Measurements from ENCODE around the gene VENTX.

Gene VENTX

DNA sequence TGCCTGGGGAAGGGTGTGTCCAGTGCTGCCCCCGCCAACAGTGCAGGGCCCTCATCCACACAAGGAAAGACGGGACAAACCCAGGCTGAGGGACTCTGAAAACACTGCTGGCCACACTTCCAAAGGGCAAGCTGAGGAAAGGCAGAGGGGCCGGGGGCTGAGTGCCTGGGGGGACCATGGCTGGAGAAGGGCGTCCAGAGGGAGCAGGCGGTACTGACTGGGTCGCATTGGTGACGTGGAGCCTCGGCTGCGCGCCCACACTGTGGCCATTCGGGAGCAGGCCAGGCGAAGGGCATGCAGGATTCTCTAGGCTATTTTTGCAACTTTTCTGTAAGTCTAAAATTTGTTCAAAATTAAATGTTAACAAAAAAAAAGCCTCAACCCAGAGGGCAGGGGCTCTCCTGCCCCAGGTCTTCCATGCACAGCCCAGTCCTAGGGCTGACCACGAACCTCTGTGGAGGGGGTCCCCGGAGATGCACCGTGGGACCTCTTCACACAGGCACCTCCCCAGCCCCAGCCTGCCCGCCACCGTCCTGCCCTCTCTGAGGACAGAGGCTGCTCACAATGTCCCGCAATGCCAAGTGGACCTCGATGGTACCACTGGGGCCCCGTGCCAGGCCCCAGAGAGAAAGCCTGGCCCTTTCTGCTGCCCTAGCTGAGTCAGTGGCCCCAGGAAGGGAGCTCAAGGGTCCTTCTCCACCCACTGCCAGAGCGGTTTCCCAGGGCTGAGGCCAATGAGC lies 28.6 kb downstream of the VENTX start:
- no peak overlapping the region for H3K9ac ChIP-seq (ENCODE audit: low read depth, low read length)
- H3K27me3 ChIP-seq (ENCODE audit: control insufficient read depth, insufficient read depth, low read length) = no peaks in the 10 kb centered on the region
- no peaks in the 10 kb centered on the region for H3K36me3 ChIP-seq (ENCODE audit: insufficient read depth, low read length)
- H3K4me3 ChIP-seq (ENCODE audit: low read length) = no peak overlapping the region
- H3K4me2 ChIP-seq (ENCODE audit: low read length) = no peak overlapping the region
- no peaks in the 10 kb centered on the region for H3K9me3 ChIP-seq (replicated peaks; ENCODE audit: low read length)
- H3K4me1 ChIP-seq (ENCODE audit: control insufficient read depth, insufficient read depth, low read length) = peaks cover 9% of the 10 kb centered on the region

- H3K36me3 ChIP-seq (ENCODE audit: insufficient read depth, low read length) = no peaks in the 10 kb centered on the region
- no peak overlapping the region for H3K9ac ChIP-seq (ENCODE audit: low read depth, low read length)
Measured at GRCh38 chr10:133267293-133267692, 29.6 kb downstream of the VENTX start.

DNA sequence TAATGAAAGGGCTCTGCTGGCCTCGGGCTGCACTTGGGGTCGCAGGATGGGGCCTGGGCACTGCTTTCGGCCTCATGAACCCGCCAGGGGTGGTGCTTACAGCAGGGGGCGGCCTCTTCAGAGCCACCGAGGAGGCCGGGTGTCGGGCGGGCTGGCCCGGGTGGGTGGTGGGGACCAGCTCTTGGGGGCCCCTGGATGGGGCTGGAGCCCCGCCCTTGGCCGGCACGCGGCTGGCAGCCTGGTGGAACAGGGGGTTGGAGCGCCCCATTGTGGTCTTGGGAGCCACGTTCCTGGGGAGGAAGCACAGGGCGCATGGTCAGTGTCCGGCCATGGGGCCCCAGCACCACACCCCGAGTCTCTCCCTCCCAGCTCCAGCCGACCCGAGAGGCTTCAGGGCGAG lies 30.2 kb downstream of the VENTX start:
- Histone ChIP-seq H3K9me3 (replicated peaks; ENCODE audit: low read length) (no peaks in the 10 kb centered on the region), H3K4me1 (ENCODE audit: control insufficient read depth, insufficient read depth, low read length) (no peaks in the 10 kb centered on the region), H3K9ac (ENCODE audit: low read depth, low read length) (no peak overlapping the region), H3K36me3 (ENCODE audit: insufficient read depth, low read length) (no peaks in the 10 kb centered on the region), H3K27me3 (ENCODE audit: control insufficient read depth, insufficient read depth, low read length) (no peaks in the 10 kb centered on the region), H3K4me3 (ENCODE audit: low read length) (no peak overlapping the region), H3K4me2 (ENCODE audit: low read length) (no peak overlapping the region)

More at GRCh38 chr10:133267293-133267692, 29.6 kb downstream of the VENTX start:
- H3K4me2 ChIP-seq (ENCODE audit: low read length) = no peak overlapping the region
- peaks cover 4% of the 10 kb centered on the region for H3K4me1 ChIP-seq (ENCODE audit: control insufficient read depth, insufficient read depth, low read length)
- no peaks in the 10 kb centered on the region for H3K9me3 ChIP-seq (replicated peaks; ENCODE audit: low read length)
- no peaks in the 10 kb centered on the region for H3K27me3 ChIP-seq (ENCODE audit: control insufficient read depth, insufficient read depth, low read length)
- H3K4me3 ChIP-seq (ENCODE audit: low read length) = no peak overlapping the region

DNA sequence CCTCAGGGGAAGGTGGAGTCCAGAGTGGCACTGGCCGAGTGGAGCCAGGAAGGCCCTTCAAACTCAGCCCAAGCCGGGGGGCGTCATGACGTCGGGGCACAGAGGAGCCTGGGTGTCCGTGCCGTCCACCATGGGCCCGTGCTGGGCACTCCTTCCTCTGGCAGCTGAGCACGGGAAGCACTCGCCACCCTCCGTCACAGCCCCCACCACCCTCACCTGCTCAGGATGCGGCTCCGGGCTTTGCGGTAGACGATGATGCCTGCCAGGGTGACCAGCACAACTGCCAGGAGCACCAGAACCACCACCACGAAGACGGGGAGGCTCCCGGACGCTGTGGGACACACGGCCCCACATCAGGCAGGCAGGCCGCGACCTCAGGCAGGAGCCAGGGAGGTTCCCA lies 30.9 kb downstream of the VENTX start:
- Histone ChIP-seq H3K4me3 (ENCODE audit: low read length) (no peak overlapping the region), H3K4me1 (ENCODE audit: control insufficient read depth, insufficient read depth, low read length) (no peaks in the 10 kb centered on the region), H3K27me3 (ENCODE audit: control insufficient read depth, insufficient read depth, low read length) (no peaks in the 10 kb centered on the region), H3K4me2 (ENCODE audit: low read length) (no peak overlapping the region), H3K9me3 (replicated peaks; ENCODE audit: low read length) (no peaks in the 10 kb centered on the region), H3K9ac (ENCODE audit: low read depth, low read length) (no peak overlapping the region), H3K36me3 (ENCODE audit: insufficient read depth, low read length) (no peaks in the 10 kb centered on the region)

DNA sequence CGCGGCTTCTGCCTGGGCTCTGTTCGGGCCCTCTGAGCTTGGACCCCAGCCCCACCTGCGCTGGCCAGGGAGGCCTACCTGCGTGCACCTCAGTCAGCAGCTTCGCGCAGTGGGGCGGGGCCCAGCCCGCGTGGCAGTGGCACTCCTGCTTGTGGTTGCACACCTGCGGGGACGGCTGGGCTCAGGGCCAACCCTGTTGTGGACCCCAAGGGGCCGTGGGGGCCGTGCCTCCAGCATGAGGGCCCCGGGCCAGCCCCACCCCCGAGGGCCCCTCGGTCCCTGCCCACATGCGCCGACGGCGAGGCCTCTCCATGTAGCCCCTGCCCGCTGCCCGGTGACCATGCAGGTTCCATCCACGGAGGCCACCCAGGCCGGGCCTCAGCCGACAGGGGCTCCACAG lies 31.7 kb downstream of the VENTX start:
- H3K9ac ChIP-seq (ENCODE audit: low read depth, low read length) = no peak overlapping the region
- H3K4me2 ChIP-seq (ENCODE audit: low read length) = no peak overlapping the region
- H3K36me3 ChIP-seq (ENCODE audit: insufficient read depth, low read length) = no peaks in the 10 kb centered on the region
- no peak overlapping the region for H3K4me3 ChIP-seq (ENCODE audit: low read length)
- no peaks in the 10 kb centered on the region for H3K4me1 ChIP-seq (ENCODE audit: control insufficient read depth, insufficient read depth, low read length)
- H3K27me3 ChIP-seq (ENCODE audit: control insufficient read depth, insufficient read depth, low read length) = no peaks in the 10 kb centered on the region
- no peaks in the 10 kb centered on the region for H3K9me3 ChIP-seq (replicated peaks; ENCODE audit: low read length)

DNA sequence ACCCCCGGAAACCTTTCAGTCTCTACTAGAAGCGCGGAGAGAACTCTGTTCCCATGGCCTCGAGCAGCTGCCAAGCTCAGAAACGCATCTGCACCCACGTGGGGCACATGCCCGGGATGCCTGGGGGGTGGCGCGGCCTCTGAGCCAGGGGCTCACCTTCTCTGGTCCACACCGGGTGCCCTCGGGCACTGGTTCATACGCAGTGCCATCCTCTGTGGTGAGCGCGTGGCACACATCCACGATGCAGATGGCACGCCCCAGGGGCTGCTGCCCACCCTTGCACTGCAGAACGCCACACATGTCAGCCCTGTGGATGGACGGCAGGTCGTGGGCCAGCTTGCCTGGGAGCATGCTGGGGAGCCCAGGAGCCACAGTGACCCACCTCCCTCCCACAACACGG lies 32.5 kb downstream of the VENTX start:
- H3K27me3 ChIP-seq (ENCODE audit: control insufficient read depth, insufficient read depth, low read length) = peaks cover 7% of the 10 kb centered on the region
- H3K9ac ChIP-seq (ENCODE audit: low read depth, low read length) = no peak overlapping the region
- no peak overlapping the region for H3K4me3 ChIP-seq (ENCODE audit: low read length)
- no peak overlapping the region for H3K4me2 ChIP-seq (ENCODE audit: low read length)
- H3K4me1 ChIP-seq (ENCODE audit: control insufficient read depth, insufficient read depth, low read length) = no peaks in the 10 kb centered on the region
- no peaks in the 10 kb centered on the region for H3K36me3 ChIP-seq (ENCODE audit: insufficient read depth, low read length)
- H3K9me3 ChIP-seq (replicated peaks; ENCODE audit: low read length) = no peaks in the 10 kb centered on the region

DNA sequence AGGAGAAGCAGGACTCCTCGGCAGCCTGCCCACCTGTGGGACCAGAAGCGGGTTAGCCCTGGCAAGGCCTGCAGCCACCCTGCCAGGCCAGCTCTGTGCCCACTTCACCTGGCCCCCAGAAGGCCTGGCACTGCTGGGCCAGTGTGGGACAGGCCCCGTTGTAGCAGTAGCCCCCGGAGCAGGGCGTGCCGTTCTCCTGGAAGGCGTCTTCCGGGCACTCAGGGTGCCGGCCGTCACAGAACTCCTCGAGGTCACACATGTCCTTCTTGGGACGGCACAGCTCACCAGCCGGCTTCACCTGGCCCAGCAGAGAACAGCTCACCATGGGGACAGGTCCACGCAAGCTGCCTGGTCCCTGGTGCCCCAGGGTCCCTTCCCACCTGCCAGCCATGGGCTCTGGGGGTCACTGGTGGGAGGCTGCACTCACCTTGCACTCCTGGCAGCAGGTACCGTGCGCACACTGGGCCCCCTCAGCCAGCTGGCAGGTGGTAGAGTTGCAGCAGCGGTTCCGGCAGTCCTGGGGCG lies 33.2 kb downstream of the VENTX start:
- H3K36me3 ChIP-seq (ENCODE audit: insufficient read depth, low read length) = no peaks in the 10 kb centered on the region
- H3K4me1 ChIP-seq (ENCODE audit: control insufficient read depth, insufficient read depth, low read length) = no peaks in the 10 kb centered on the region
- no peaks in the 10 kb centered on the region for H3K9me3 ChIP-seq (replicated peaks; ENCODE audit: low read length)
- peaks cover 13% of the 10 kb centered on the region for H3K27me3 ChIP-seq (ENCODE audit: control insufficient read depth, insufficient read depth, low read length)
- H3K9ac ChIP-seq (ENCODE audit: low read depth, low read length) = no peak overlapping the region
- H3K4me2 ChIP-seq (ENCODE audit: low read length) = no peak overlapping the region
- no peak overlapping the region for H3K4me3 ChIP-seq (ENCODE audit: low read length)

GRCh38 chr10:133271521-133272300 lies 34.1 kb downstream of the VENTX start:
- Histone ChIP-seq H3K27me3 (ENCODE audit: control insufficient read depth, insufficient read depth, low read length) (peaks cover 21% of the 10 kb centered on the region), H3K9me3 (replicated peaks; ENCODE audit: low read length) (no peaks in the 10 kb centered on the region), H3K36me3 (ENCODE audit: insufficient read depth, low read length) (no peaks in the 10 kb centered on the region), H3K9ac (ENCODE audit: low read depth, low read length) (no peak overlapping the region), H3K4me3 (ENCODE audit: low read length) (no peak overlapping the region), H3K4me2 (ENCODE audit: low read length) (no peak overlapping the region), H3K4me1 (ENCODE audit: control insufficient read depth, insufficient read depth, low read length) (no peaks in the 10 kb centered on the region)

DNA sequence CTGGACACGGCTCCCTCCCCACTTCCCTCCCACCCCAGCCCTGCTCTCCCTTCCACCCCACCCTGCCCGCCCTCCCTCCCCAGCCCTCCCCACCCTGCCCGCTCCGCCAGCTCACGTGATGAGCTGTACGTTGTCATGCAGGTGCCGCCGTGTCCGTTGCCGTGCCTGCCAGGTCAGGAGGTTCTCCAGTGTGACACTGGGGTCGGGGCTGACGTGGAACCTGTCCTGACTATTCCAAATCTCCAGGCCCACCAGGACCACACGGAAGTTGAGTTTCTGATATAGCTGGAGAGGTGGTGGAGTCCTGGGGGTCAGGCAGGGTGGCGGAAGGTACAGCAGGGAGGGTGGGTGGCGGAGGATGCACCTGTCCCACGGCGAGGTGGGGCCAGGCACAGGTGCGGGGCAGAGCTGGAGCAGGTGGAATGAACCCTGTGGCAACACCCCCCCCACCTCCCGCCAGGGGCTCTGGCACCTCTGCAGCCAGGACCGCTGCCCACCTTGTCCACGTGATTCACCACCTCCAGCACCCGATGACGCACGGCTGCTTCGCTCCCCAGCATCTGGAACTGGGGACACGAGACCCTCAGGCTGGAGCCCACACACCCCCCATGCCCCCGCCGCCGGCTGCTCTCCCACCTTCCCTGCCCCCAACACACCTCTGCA lies 34.8 kb downstream of the VENTX start:
- Histone ChIP-seq H3K9me3 (replicated peaks; ENCODE audit: low read length) (no peaks in the 10 kb centered on the region), H3K4me2 (ENCODE audit: low read length) (no peak overlapping the region), H3K9ac (ENCODE audit: low read depth, low read length) (no peak overlapping the region), H3K36me3 (ENCODE audit: insufficient read depth, low read length) (no peaks in the 10 kb centered on the region), H3K4me1 (ENCODE audit: control insufficient read depth, insufficient read depth, low read length) (no peaks in the 10 kb centered on the region), H3K27me3 (ENCODE audit: control insufficient read depth, insufficient read depth, low read length) (peaks cover 25% of the 10 kb centered on the region), H3K4me3 (ENCODE audit: low read length) (no peak overlapping the region)

DNA sequence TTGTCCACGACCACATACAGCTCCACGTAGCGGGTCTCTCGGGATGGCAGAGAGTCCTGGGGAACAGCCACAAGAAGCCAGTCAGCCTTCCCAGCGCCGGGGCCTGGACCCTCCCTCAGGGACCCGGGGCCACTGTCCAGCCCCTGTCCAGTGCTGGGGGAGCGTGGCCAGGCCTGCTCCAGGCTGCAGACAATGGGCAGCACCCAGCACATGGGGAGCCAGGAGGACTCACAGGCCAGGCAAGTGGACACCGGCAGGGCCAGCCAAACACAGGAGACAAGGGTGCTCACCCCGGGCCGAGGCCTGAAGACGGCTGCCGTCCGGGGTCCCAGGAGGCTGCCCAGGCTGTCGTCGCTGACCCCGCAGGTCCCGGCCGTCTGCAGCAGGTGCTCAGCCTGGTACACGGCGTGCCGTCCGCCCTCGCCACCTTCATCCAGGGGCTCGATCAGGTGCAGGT lies 35.3 kb downstream of the VENTX start:
- Histone ChIP-seq H3K9me3 (replicated peaks; ENCODE audit: low read length) (no peaks in the 10 kb centered on the region), H3K36me3 (ENCODE audit: insufficient read depth, low read length) (no peaks in the 10 kb centered on the region), H3K4me2 (ENCODE audit: low read length) (no peak overlapping the region), H3K27me3 (ENCODE audit: control insufficient read depth, insufficient read depth, low read length) (peaks cover 25% of the 10 kb centered on the region), H3K4me3 (ENCODE audit: low read length) (no peak overlapping the region), H3K4me1 (ENCODE audit: control insufficient read depth, insufficient read depth, low read length) (no peaks in the 10 kb centered on the region), H3K9ac (ENCODE audit: low read depth, low read length) (no peak overlapping the region)

GRCh38 chr10:133273534-133274143 lies 36.0 kb downstream of the VENTX start:
- Histone ChIP-seq H3K36me3 (ENCODE audit: insufficient read depth, low read length) (no peaks in the 10 kb centered on the region), H3K4me3 (ENCODE audit: low read length) (no peak overlapping the region), H3K4me1 (ENCODE audit: control insufficient read depth, insufficient read depth, low read length) (no peaks in the 10 kb centered on the region), H3K27me3 (ENCODE audit: control insufficient read depth, insufficient read depth, low read length) (peaks cover 25% of the 10 kb centered on the region), H3K9ac (ENCODE audit: low read depth, low read length) (no peak overlapping the region), H3K4me2 (ENCODE audit: low read length) (no peak overlapping the region), H3K9me3 (replicated peaks; ENCODE audit: low read length) (no peaks in the 10 kb centered on the region)

Data from skeletal muscle satellite cell (primary cell).